ENCODE data around the gene CCDC141. TPM values are rescaled to one million over a fixed set of nuclear protein-coding genes. Genes with fewer than 3 reads are reported as not detected.
"Not testable (repeated sequence)": the region's sequence is repeated elsewhere in the genome, so short reads cannot be mapped to it uniquely, and the experiment has no call there.

The CCDC141 gene
- total RNA-seq, 5 donors from 2014 or later (not counting 1 experiment from before 2014, with no cell fraction given) = 13.2 to 44.8 (median 16.8) TPM

DNA sequence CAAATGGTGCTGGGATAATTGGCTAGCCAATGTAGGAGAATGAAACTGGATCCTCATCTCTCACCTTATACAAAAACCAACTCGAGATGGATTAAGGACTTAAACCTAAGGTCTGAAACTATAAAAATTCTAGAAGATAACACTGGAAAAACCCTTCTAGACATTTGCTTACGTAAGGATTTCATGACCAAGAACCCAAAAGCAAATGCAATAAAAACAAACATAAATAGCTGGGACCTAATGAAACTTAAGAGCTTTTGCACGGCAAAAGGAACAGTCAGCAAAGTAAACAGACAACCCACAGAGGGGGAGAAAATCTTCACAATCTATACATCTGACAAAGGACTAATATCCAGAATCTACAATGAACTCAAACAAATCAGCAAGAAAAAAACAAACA, 35.7 kb downstream of the CCDC141 start:
- H3K4me3 Mint-ChIP-seq; H3K27me3 ChIP-seq (replicated peaks in 1 of 2; ENCODE audit: control insufficient read depth in 2 of 2, extremely low read depth in 1 of 2, insufficient read depth in 2 of 2, low read length in 1 of 2); H3K27ac Mint-ChIP-seq; H3K27me3 Mint-ChIP-seq; CTCF ChIA-PET; ATAC-seq (replicated peaks in 1 of 4); H3K36me3 ChIP-seq (ENCODE audit: control insufficient read depth in 2 of 2, extremely low read depth in 1 of 2, insufficient read depth in 1 of 2, low read length in 1 of 2); H3K9me3 ChIP-seq; H3K4me1 ChIP-seq (ENCODE audit: control insufficient read depth in 1 of 2, extremely low read depth in 1 of 2, insufficient read depth in 2 of 2, low read length in 2 of 2); H3K4me3 ChIP-seq (ENCODE audit: control insufficient read depth in 1 of 2, extremely low read depth in 1 of 2, low read length in 1 of 2); POLR2A ChIA-PET; DNase-seq; H3K27ac ChIP-seq (ENCODE audit: low read length): not testable (repeated sequence)
- peaks cover 38% of the 10 kb centered on the region for H3K36me3 Mint-ChIP-seq
- H3K9me3 Mint-ChIP-seq = peaks cover 7 to 25% (median 19%) of the 10 kb centered on the region in 3 donors
- peaks cover 10 to 30% (median 13%) of the 10 kb centered on the region in 3 donors for H3K4me1 Mint-ChIP-seq
- WGBS (ENCODE audit: insufficient coverage) = 90% methylated on average over 2 of the region's 3 CpGs

GRCh38 chr2:179005976-179006375, 44.0 kb downstream of the CCDC141 start:
- ChIA-PET CTCF (no interaction called here), POLR2A (no interaction called here)
- no peaks in the 10 kb centered on the region for H3K36me3 ChIP-seq (ENCODE audit: control insufficient read depth in 2 of 2, extremely low read depth in 1 of 2, insufficient read depth in 1 of 2, low read length in 1 of 2)
- H3K9me3 Mint-ChIP-seq = peaks cover 7 to 11% (median 9%) of the 10 kb centered on the region in 3 donors
- no CpG with 5 or more reads among the region's 1 CpG for WGBS (ENCODE audit: insufficient coverage)
- no peak overlapping the region for H3K4me3 Mint-ChIP-seq
- H3K4me3 ChIP-seq (ENCODE audit: control insufficient read depth in 1 of 2, extremely low read depth in 1 of 2, low read length in 1 of 2) = no peak overlapping the region
- no peaks in the 10 kb centered on the region for H3K27me3 ChIP-seq (replicated peaks in 1 of 2; ENCODE audit: control insufficient read depth in 2 of 2, extremely low read depth in 1 of 2, insufficient read depth in 2 of 2, low read length in 1 of 2)
- H3K27me3 Mint-ChIP-seq = no peaks in the 10 kb centered on the region
- H3K27ac ChIP-seq (ENCODE audit: low read length) = no peak overlapping the region
- H3K9me3 ChIP-seq = no peaks in the 10 kb centered on the region
- ATAC-seq (replicated peaks in 1 of 4) (no peak), DNase-seq (no peak)
- H3K36me3 Mint-ChIP-seq = peaks cover 20% of the 10 kb centered on the region
- H3K4me1 Mint-ChIP-seq = peaks cover 0 to 9% (median 2%) of the 10 kb centered on the region in 3 donors
- no peaks in the 10 kb centered on the region for H3K4me1 ChIP-seq (ENCODE audit: control insufficient read depth in 1 of 2, extremely low read depth in 1 of 2, insufficient read depth in 2 of 2, low read length in 2 of 2)
- no peak overlapping the region for H3K27ac Mint-ChIP-seq

DNA sequence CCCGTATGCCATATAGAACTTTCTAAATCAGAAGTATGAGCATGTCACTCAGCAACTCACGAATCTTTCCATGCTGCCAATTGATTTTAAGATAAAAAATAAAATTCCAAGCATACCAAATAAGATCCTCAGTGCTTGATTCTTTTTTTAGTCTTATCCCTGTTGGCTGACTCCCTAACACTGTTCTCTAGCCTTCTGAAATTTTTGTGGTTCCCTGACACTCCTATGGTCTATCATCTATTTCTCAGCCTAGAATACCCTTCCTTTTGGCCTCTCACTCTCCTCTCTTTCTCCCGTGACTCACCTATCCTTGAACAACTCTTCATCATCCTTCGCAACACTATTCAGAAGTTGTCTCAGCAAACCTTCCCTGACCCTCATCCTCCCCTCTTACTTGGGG, 50.5 kb downstream of the CCDC141 start:
- H3K27me3 Mint-ChIP-seq = no peaks in the 10 kb centered on the region
- H3K36me3 Mint-ChIP-seq = peaks cover 21% of the 10 kb centered on the region
- peaks cover 0 to 6% (median 4%) of the 10 kb centered on the region in 3 donors for H3K9me3 Mint-ChIP-seq
- no peak overlapping the region for H3K4me3 Mint-ChIP-seq
- H3K27me3 ChIP-seq (replicated peaks in 1 of 2; ENCODE audit: control insufficient read depth in 2 of 2, extremely low read depth in 1 of 2, insufficient read depth in 2 of 2, low read length in 1 of 2) = no peaks in the 10 kb centered on the region
- no peaks in the 10 kb centered on the region for H3K36me3 ChIP-seq (ENCODE audit: control insufficient read depth in 2 of 2, extremely low read depth in 1 of 2, insufficient read depth in 1 of 2, low read length in 1 of 2)
- no peak overlapping the region for H3K27ac ChIP-seq (ENCODE audit: low read length)
- ChIA-PET POLR2A (no interaction called here), CTCF (no interaction called here)
- ATAC-seq (replicated peaks in 1 of 4) (no peak), DNase-seq (no peak)
- H3K9me3 ChIP-seq = no peaks in the 10 kb centered on the region
- H3K4me1 ChIP-seq (ENCODE audit: control insufficient read depth in 1 of 2, extremely low read depth in 1 of 2, insufficient read depth in 2 of 2, low read length in 2 of 2) = peaks cover 0 to 3% of the 10 kb centered on the region in 2 experiments
- H3K27ac Mint-ChIP-seq = no peak overlapping the region
- 62% methylated on average over 3 of the region's 4 CpGs for WGBS (ENCODE audit: insufficient coverage)
- H3K4me1 Mint-ChIP-seq = peaks cover 9 to 18% (median 17%) of the 10 kb centered on the region in 3 donors
- no peak overlapping the region for H3K4me3 ChIP-seq (ENCODE audit: control insufficient read depth in 1 of 2, extremely low read depth in 1 of 2, low read length in 1 of 2)

- Mint-ChIP-seq H3K27me3 (no peaks in the 10 kb centered on the region), H3K4me3 (no peak overlapping the region), H3K27ac (no peak overlapping the region), H3K4me1 (peaks cover 9 to 18% (median 17%) of the 10 kb centered on the region in 3 donors), H3K9me3 (peaks cover 2 to 6% (median 4%) of the 10 kb centered on the region in 3 donors), H3K36me3 (peaks cover 22% of the 10 kb centered on the region)
- DNase-seq (no peak), ATAC-seq (replicated peaks in 1 of 4) (no peak)
- ChIA-PET CTCF (no interaction called here), POLR2A (no interaction called here)
- Histone ChIP-seq H3K4me3 (ENCODE audit: control insufficient read depth in 1 of 2, extremely low read depth in 1 of 2, low read length in 1 of 2) (no peak overlapping the region), H3K27ac (ENCODE audit: low read length) (no peak overlapping the region), H3K27me3 (replicated peaks in 1 of 2; ENCODE audit: control insufficient read depth in 2 of 2, extremely low read depth in 1 of 2, insufficient read depth in 2 of 2, low read length in 1 of 2) (no peaks in the 10 kb centered on the region), H3K4me1 (ENCODE audit: control insufficient read depth in 1 of 2, extremely low read depth in 1 of 2, insufficient read depth in 2 of 2, low read length in 2 of 2) (peaks cover 0 to 3% of the 10 kb centered on the region in 2 experiments), H3K36me3 (ENCODE audit: control insufficient read depth in 2 of 2, extremely low read depth in 1 of 2, insufficient read depth in 1 of 2, low read length in 1 of 2) (no peaks in the 10 kb centered on the region), H3K9me3 (no peaks in the 10 kb centered on the region)
- no CpG with 5 or more reads among the region's 2 CpGs for WGBS (ENCODE audit: insufficient coverage)
Measured at GRCh38 chr2:178998539-178998938, 51.4 kb downstream of the CCDC141 start.

DNA sequence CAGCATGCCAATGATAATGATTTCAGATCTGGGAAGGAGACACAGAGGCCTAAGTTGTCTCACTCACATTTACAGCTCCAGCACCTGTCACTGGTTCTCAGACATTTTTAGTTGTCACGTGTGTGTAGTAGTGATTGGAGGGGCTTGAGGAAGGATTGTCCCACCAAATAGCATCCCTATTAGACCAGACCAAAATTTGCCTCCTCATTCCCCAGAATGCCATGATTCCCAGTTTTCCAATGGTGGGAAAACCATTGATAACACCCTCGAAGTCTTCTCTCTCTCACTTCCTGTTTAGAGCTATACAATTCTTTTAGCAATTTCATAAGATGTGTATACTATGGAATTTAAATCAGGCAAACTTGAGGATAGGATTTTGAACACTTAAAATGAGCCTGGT, 52.5 kb downstream of the CCDC141 start:
- Histone ChIP-seq H3K27me3 (replicated peaks in 1 of 2; ENCODE audit: control insufficient read depth in 2 of 2, extremely low read depth in 1 of 2, insufficient read depth in 2 of 2, low read length in 1 of 2) (no peaks in the 10 kb centered on the region), H3K4me3 (ENCODE audit: control insufficient read depth in 1 of 2, extremely low read depth in 1 of 2, low read length in 1 of 2) (no peak overlapping the region), H3K36me3 (ENCODE audit: control insufficient read depth in 2 of 2, extremely low read depth in 1 of 2, insufficient read depth in 1 of 2, low read length in 1 of 2) (no peaks in the 10 kb centered on the region), H3K4me1 (ENCODE audit: control insufficient read depth in 1 of 2, extremely low read depth in 1 of 2, insufficient read depth in 2 of 2, low read length in 2 of 2) (peaks cover 0 to 3% of the 10 kb centered on the region in 2 experiments), H3K9me3 (no peaks in the 10 kb centered on the region), H3K27ac (ENCODE audit: low read length) (no peak overlapping the region)
- ChIA-PET CTCF (no interaction called here), POLR2A (no interaction called here)
- Mint-ChIP-seq H3K4me3 (no peak overlapping the region), H3K27ac (peak overlapping the region in 1 of 2 donors; percentile 29), H3K27me3 (no peaks in the 10 kb centered on the region), H3K9me3 (peaks cover 4 to 6% (median 5%) of the 10 kb centered on the region in 3 donors), H3K36me3 (peaks cover 25% of the 10 kb centered on the region), H3K4me1 (peaks cover 9 to 18% (median 17%) of the 10 kb centered on the region in 3 donors)
- WGBS (ENCODE audit: insufficient coverage) = no CpG with 5 or more reads among the region's 2 CpGs
- ATAC-seq (replicated peaks in 1 of 4) = no peak
- no peak for DNase-seq

GRCh38 chr2:178997067-178997466, 52.9 kb downstream of the CCDC141 start:
- H3K4me1 ChIP-seq (ENCODE audit: control insufficient read depth in 1 of 2, extremely low read depth in 1 of 2, insufficient read depth in 2 of 2, low read length in 2 of 2) = peaks cover 0 to 3% of the 10 kb centered on the region in 2 experiments
- H3K27ac ChIP-seq (ENCODE audit: low read length) = no peak overlapping the region
- no peaks in the 10 kb centered on the region for H3K27me3 Mint-ChIP-seq
- H3K27ac Mint-ChIP-seq = no peak overlapping the region
- H3K36me3 ChIP-seq (ENCODE audit: control insufficient read depth in 2 of 2, extremely low read depth in 1 of 2, insufficient read depth in 1 of 2, low read length in 1 of 2) = no peaks in the 10 kb centered on the region
- no peak for DNase-seq
- WGBS (ENCODE audit: insufficient coverage) = 60% methylated on average over 1 of the region's 1 CpG
- H3K36me3 Mint-ChIP-seq = peaks cover 25% of the 10 kb centered on the region
- H3K4me1 Mint-ChIP-seq = peaks cover 9 to 18% (median 17%) of the 10 kb centered on the region in 3 donors
- POLR2A ChIA-PET = no interaction called here
- H3K9me3 Mint-ChIP-seq = peaks cover 4 to 6% (median 5%) of the 10 kb centered on the region in 3 donors
- no peak for ATAC-seq (replicated peaks in 1 of 4)
- no peaks in the 10 kb centered on the region for H3K27me3 ChIP-seq (replicated peaks in 1 of 2; ENCODE audit: control insufficient read depth in 2 of 2, extremely low read depth in 1 of 2, insufficient read depth in 2 of 2, low read length in 1 of 2)
- no peak overlapping the region for H3K4me3 Mint-ChIP-seq
- H3K9me3 ChIP-seq = no peaks in the 10 kb centered on the region
- CTCF ChIA-PET = no interaction called here
- H3K4me3 ChIP-seq (ENCODE audit: control insufficient read depth in 1 of 2, extremely low read depth in 1 of 2, low read length in 1 of 2) = no peak overlapping the region

DNA sequence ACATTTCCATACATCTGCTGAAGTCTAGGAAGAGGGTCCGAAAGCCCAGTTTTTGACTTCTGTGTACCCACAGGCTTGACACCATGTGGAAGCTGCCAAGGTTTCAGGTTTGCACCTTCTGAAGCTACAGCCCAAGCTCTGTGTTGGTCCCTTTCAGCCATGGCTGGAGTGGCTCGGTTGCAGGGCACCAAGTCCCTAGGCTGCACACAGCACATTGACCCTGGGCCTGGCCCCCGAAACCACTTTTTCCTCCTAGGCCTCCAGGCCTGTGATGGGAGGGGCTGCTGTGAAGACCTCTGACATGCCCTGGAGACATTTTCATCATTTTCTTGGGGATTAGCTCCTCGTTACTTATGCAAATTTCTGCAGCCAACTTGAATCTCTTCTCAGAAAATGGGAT, 55.7 kb downstream of the CCDC141 start:
- Mint-ChIP-seq H3K27ac (no peak overlapping the region), H3K4me3 (no peak overlapping the region), H3K4me1 (peaks cover 18 to 26% (median 18%) of the 10 kb centered on the region in 3 donors), H3K27me3 (no peaks in the 10 kb centered on the region), H3K36me3 (peaks cover 22% of the 10 kb centered on the region), H3K9me3 (peaks cover 4 to 6% (median 5%) of the 10 kb centered on the region in 3 donors)
- WGBS (ENCODE audit: insufficient coverage) = 71% methylated on average over 2 of the region's 4 CpGs
- Histone ChIP-seq H3K9me3 (no peaks in the 10 kb centered on the region), H3K4me1 (ENCODE audit: control insufficient read depth in 1 of 2, extremely low read depth in 1 of 2, insufficient read depth in 2 of 2, low read length in 2 of 2) (peaks cover 0 to 3% of the 10 kb centered on the region in 2 experiments), H3K4me3 (ENCODE audit: control insufficient read depth in 1 of 2, extremely low read depth in 1 of 2, low read length in 1 of 2) (no peak overlapping the region), H3K27me3 (replicated peaks in 1 of 2; ENCODE audit: control insufficient read depth in 2 of 2, extremely low read depth in 1 of 2, insufficient read depth in 2 of 2, low read length in 1 of 2) (no peaks in the 10 kb centered on the region), H3K36me3 (ENCODE audit: control insufficient read depth in 2 of 2, extremely low read depth in 1 of 2, insufficient read depth in 1 of 2, low read length in 1 of 2) (no peaks in the 10 kb centered on the region), H3K27ac (ENCODE audit: low read length) (no peak overlapping the region)
- no peak for DNase-seq
- CTCF ChIA-PET = no interaction called here
- POLR2A ChIA-PET = no interaction called here
- ATAC-seq (replicated peaks in 1 of 4) = no peak
